Colon (tissue), 2 donors: ENCODE data around the gene PDLIM5.
"Not testable (repeated sequence)": the region's sequence is repeated elsewhere in the genome, so short reads cannot be mapped to it uniquely, and the experiment has no call there.

Source experiments
- FAIRE-seq: peaks from 2 replicates; lab custom pipeline; 2012; peaks lifted over from hg19 to GRCh38; lab: Jason Lieb, UNC
- donor health status: control.
- donor health status: control.

Gene PDLIM5

DNA sequence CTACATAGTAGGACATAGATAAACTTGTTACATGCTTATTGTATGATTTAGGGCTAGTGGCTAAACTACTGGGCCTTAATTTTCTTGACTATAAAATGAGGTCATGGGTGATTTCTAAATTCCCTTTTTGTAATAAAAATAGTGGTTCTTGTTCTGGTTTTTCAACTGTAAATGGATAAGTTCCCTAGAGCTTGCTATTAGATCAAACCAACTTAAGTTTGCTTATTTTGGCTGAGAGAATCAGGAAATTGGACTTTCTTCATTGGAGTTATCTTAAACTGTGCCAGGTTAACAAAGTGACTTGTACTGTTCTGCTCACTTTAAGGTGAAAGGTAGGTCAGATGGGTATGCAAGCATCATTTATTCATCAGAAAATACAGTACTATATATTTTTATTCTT, 78.3 kb downstream of the PDLIM5 start:
- no peak for FAIRE-seq

DNA sequence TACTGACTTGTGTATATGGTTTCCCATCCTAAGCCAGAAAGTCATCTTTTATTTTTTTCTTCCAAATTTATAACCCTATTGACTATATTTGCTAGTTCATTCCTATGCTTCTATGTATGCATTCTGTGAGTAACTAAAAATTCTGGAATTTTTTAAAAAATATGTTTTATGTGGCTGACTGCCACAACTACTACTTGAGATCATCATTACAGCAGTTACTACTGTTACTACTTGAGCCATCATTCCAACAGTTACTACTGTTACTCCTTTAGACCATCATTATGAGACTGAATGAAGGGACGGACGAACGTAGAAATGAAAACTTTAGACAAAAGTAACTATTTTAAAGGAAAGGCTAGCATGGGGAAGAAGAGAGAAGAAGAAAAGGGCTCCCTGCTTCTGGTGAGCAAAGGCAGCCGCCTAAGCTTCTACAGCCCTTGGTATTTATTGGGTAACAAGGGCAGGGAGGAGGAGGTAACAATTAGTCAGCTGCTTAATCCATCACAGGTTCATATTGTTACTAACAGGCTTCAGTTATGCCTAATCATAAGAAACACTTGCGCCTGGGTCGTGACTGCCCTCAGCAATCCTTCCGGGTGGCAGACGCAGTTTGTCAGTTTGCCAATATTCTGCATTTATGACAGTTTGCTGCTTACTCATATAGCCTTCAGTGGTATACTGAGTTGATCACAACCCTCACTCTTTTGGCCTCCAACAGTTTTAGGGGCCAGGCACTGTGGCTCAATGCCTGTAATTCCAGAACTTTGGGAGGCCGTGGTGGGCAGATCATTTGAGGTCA, 80.4 kb downstream of the PDLIM5 start:
- no peak for FAIRE-seq

DNA sequence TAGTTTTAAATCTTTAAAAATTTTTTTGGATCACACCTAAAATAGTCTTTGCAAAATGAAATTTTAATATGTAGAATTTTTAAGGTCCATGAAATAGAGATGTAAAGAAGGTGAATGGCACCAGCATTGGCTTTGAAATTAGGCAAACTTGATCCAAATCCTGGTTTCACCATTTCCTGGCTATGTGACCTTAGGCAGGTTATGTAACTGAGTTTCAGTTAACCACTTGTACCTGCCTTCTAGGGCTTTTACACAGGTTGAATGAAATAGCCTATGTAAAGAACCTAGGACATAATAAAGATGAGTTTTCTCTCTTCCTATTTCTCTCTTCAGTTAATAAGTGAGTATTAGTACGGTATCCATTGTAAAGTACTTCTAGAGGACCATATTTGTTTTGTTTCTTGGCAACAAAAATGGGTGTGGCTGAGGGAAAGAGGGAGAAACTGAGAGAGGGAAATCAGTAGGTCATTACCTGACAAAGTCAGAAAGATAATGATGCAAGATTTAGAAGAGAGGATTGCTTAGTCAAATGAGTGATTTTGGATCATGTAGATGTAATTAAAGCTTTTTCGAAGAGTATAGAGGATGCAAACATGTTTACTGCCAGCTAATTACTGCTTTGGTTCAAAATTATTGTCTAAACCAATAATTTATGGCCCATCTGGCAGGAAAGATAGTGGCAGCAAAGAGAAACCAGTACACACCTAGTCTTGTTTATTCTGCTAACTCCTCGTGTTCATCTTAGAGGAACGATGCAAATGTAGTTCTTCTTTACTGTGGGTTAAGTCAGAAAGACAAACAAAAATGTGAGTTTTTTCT, 81.9 kb downstream of the PDLIM5 start:
- FAIRE-seq, result no peak

DNA sequence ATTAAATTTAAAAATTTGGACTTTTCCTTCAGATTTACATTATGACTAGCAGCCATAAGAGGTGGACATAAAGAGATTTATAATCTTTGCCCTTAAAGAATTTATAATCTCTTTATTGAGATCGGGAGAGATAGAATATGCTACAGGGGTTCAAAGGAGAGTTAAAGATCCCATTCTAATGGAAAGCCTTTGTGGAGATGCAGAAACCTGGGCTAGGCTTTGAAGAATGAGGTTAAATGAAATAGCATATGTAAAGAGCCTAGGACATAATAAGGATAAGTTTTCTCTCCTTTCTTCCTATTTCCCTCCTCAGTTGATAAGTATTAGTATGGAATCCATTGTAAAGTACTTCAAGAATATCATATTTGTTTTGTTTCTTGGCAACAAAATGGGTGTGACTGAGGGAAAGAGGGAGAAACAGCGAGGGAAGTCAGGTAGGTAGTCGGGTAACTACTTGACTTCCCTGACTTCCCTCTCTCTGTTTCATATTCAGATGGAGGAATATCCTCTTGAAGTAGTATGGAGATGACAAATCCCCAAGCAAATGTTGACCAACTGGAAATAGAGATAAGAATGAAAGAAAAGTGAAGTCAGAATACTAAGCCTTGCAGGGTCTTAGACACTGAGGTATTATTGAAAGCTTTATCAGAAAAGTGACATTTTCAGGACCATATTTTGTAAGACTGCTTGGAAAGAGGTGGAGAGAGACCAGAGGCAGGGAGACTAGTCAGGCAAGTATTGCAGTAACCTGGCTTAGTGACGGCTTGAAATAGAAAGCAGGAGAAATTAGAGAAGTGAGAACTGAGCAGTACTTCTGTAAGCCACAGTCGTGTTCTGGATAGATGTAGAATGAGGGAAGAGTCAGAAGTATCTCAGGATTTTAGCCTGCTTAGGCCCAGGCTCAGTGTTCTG, 82.9 kb downstream of the PDLIM5 start:
- FAIRE-seq, result no peak

DNA sequence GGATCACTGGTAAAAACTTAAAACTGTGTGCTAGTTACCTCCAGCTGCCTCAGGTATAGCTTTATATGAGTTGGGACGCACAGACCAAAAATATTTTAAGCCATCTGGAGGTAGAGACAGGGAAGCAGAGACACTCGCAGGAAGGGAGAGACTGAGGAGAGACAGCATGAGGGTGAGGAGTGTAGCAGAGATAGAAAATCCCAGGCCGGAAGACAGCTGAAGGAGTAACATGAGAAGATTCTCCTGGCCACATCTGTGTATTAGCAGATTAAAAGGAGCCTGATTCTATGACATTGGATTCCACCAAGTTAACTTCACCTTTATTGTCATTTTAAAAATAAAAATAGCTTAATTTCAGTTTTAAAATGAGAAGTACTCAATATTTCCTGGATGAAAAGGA, 84.3 kb downstream of the PDLIM5 start:
- FAIRE-seq, result no peak

DNA sequence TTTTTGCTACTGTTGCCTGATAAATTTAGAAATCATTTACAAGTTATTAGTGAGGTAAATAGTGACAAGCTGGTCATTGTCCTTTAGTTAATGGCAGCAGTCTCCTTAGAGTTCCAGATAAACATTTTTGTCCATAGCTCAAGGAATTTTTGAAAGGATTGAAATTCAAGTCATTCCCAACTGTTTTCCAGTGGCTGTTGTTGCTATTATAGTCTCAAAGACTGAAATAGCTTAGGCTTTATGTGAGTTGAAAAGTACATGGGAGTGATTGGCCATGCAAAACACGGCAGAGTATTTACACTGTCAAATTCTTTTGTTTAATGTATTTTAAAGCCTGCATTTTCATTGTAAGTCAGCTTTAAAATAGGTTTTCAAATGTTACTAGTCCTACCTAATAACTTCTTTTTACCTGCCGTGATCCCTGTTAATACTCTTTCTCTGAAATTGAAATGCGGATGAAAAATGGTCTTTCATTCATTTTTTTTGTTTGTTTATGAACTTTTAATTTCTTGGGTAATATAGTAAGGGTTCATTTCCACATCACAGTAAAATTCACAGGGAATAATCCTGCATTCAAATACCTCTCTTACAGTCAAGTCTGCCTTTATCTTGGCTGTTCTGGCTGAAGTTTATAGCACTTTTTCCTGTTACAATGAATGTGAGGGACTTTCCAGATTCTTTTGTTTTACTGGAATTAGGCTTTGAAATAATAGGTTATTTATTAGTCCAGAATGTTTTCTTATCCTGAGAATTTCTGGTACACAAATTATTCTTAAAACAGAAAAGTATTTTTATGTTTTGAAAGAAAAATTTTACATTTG, 85.1 kb downstream of the PDLIM5 start:
- no peak for FAIRE-seq

DNA sequence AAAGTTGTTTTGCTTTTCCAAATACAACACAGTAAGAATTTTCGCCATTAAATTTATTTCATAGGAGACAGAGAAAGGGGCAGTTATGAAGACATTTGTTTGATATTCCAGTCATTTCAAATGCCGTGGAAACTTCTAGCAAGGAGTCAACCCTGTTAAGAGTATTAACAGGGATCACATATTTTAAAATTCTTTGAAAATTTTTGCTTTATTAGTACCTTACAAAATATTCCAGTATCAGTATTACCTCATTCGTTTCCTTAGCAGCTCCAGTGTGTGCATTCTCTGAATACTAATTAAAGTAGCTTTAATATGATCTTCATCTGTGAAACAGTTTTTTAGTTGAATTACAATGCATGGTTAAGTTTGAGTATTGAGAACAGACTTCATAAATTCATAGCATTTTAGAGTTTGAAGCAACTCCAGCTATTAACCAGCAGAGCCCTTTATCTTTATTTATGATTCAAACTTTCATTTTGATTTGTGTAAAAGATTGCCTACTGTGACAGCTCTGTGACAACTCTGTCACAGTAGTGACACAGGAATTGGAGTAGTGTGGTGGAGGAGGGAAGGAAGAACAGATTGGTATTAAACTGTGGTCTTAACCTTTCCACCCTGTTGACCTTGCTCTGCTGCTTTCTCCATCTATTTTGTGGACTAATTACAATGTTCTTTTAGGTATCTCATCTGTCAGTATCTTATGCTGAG, 86.3 kb downstream of the PDLIM5 start:
- FAIRE-seq, result no peak

DNA sequence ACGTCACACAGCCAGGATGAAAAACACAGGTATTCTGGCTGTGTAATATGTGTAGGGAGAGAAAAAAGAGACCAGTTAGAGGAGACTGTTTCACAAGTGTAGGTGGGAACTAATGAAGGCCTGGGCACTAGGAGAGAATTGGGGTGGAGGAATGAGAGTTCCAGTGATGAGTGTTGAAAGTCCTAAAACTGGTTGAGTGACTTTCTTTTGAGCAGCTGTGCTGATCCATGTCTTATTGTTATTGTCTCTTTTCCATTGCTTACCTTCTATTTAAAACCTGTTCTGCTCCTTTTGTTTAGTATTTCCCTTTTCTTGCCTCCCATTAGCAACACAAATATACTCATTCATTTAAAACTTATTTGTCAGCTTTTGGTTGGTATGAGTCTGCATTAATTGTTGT, 88.7 kb downstream of the PDLIM5 start:
- FAIRE-seq, result no peak

DNA sequence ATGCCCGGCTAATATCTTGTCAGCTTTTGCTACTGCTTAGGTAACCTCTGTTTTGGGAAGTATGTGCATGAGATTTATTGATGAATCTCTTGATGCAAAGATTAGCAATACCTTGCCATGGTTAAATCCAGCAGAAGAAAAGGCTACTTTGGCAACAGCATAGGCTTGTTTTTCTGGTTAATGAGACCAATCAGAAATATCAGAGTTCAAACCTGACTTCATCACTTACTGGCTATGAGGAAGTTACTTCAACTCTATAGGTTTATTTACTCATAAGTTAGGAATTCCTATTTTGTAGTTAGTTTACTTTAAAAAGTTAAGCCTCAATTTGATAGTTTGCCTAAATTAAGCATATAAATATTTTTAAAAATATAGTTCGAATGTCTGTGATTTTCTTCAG, 93.1 kb downstream of the PDLIM5 start:
- FAIRE-seq, result no peak

DNA sequence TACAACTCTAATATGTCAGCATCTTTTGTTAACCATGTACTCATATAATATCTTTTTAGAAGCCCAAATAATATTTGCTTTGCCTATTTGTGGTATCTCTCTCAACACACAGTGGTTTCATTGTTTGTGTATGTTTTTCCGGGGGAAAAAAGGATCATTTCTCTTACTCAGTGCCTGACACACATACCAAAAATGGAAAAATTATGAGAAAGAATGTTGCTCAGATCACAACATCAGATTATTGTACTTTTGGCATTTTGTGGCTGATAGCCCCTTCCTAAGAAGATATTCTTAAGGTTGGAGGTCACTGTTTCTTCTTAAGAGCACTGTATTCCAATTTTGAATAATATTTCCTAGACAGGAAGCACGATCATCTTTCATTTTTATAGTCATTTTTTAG, 93.6 kb downstream of the PDLIM5 start:
- FAIRE-seq, result no peak

DNA sequence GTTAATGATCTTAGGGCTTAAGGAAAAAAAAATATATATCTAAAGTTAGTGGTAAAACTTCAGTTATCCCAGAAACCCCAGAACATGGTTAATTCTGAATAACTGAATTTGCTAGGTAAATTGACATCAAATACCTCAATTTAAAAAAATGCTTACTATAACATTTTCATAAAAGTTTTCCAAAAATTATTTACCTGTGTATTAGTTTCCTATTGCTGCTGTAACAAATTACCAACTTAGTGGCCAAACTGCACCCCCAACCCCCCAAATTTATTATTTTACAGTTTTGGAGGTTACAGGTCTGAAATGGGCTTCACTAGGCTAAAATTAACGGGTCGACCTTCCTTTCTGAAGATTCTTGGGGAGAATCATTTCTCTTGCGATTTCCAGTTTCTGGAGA, 95.2 kb downstream of the PDLIM5 start:
- no peak for FAIRE-seq

DNA sequence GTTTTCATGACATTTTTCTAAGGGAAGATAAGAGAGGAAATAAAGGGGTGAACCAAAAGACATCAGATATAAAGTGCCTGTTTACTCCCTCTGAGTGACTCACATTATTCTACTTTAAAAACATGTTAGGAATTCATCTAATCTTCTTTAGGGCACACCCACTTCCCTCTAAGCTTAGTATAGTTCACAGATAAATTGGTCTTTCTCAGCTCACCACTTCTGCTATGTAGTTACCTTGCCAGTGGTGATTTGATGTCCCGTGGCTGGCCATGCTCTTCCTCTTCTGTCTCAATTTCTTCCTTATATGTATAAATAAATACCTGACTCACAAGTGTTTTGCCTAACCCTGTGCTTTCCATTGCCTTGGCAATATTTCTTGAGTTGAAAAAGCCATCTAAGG, 96.8 kb downstream of the PDLIM5 start:
- FAIRE-seq, result no peak

DNA sequence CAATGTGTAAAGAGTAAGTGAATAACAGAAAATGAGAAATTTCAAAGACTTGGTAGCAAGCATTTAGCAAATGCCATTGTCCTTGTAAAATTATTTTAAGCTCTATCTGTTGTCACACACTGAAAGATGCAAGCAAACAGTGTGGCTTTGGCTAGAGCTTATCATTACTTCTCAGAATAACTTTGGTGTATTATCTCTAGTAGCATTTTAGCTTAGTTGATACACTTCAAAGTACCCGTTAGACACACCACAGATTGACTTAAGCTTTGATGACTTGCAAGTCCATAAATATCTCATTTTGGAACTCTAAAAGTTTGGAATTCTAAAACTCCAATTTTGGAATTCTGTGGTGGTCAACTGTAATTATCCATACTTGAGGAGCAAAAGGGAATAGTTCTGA, 98.6 kb downstream of the PDLIM5 start:
- no peak for FAIRE-seq

DNA sequence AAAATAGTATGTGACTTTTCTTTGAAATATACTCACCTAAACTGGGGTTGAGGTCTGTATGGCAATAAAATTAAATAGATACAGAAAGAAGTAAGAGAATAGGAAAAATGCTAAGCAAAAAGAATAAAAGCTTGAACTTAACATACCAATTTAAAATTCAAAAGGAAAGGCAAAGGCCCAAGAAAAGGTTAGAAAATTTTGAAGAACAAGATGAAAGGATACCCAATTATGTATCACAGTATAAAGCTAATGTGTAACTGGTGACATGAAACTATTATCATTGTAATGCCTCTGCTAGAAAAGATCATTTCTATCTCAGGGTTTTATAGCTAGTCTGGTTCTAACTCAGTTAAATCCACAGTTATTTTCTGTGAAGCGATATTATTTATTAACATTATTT, 99.1 kb downstream of the PDLIM5 start:
- FAIRE-seq, result no peak

DNA sequence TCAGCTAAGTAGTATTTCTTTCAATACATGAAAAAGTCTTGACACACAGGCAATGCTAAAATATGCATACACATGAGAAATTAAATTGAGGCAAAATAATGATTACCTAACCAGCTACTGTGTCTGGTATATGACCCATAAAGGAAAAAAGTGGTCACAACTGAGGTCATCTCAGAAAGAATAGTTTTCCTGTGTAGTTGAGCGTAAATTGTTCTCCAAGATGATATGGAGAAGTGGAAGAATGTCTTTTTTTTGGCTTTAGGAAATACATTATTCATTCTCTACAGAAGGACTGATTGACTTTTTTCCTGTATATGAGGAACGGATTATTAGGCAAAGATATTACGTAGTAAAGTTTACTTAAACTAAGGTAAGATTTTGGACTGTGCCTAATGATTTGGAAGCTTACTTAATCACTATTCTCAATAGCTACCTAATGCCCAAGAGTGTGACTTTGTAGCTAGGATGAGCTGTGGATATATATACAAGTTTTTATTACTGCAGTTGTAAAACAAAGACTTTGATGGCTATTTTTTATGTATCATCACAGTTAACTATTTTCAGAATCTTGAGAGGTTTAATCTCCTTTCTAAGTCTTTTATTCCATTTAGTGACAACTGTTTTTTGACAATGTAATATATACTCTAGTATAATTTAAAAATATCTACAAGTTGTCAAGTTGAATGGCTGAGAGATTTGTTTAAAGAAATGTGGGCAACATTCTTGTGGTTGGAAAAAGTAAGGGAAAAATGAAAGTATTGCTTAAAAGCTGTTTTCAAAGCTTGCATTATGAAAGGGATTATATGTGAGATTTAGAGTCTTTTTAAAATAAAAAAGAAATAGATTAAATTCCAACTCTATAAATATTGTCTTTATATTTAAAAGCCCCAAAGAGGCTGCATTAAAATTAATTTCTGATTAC, 100.2 kb downstream of the PDLIM5 start:
- FAIRE-seq, result peak; percentile 41

DNA sequence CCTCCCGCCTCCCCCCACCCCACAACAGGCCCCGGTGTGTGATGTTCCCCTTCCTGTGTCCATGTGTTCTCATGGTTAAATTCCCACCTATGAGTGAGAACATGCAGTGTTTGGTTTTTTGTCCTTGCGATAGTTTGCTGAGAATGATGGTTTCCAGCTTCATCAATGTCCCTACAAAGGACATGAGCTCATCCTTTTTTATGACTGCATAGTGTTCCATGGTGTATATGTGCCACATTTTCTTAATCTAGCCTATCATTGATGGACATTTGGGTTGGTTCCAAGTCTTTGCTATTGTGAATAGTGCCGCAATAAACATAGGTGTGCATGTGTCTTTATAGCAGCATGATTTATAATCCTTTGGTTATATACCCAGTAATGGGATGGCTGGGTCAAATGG, 104.3 kb downstream of the PDLIM5 start:
- FAIRE-seq, result not testable (repeated sequence)

DNA sequence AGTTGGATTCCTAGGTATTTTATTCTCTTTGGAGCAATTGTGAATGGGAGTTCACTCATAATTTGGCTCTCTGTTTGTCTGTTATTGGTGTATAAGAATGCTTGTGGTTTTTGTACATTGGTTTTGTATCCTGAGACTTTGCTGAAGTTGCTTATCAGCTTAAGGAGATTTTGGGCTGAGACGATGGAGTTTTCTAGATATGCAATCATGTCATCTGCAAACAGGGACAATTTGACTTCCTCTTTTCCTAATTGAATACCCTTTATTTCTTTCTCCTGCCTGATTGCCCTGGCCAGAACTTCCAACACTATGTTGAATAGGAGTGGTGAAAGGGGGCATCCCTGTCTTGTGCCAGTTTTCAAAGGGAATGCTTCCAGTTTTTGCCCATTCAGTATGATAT, 105.9 kb downstream of the PDLIM5 start:
- not testable (repeated sequence) for FAIRE-seq

DNA sequence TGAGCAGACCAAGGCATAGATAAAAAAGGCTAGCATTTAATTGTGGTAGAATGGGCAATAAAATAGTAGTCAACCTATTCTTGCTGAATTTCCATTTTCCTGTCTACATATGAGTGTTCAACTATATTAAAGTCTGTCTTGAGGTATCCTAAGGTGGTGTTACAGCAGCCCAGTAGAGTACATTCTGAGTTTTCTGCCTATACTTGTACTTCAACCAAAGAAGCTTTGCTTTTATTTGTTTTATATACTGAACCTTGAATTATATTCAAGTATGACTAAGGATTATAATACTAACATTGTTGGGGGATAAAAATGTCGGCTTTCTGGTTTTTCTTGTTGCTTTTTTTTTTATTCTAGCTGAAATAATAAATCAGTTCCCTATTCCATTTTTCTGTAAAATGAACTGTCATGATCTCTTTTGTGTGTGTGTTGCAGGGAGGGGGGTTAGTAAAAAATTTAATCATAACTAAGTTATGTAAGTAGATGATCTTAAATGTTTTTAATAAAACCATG, 106.7 kb downstream of the PDLIM5 start:
- no peak for FAIRE-seq

DNA sequence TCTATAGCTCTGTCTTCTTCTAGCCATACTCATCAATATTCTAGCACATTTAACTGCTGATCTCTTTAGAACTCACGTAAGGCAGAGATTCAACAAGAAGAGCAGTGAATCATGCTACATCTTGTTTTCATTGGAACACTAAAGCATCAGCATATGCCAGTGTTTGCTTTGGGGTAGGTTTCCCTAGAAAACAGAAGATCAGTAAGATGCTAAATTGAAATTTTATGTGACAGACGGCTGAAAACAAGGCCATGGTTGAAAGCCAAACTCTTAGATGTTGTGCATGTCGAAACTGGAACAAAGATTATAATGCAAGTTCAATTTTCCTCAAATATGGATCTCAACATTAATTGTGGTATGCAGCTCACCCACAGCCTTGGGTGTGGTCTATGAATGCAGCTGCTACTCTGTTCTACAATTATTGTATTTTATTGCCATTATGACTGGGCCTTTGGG, 107.6 kb downstream of the PDLIM5 start:
- FAIRE-seq, result no peak
